HS-5 (cell line): ENCODE results near the gene MXRA8.
A peak's percentile ranks its signal among the peaks of the same experiment; 100 is the strongest.

Experiments used
- DNase-seq: peaks from one replicate; pipeline ENCODE4 v3.0.0-alpha.2; 2012; ENCODE audit warnings: low read depth

The MXRA8 gene

DNA sequence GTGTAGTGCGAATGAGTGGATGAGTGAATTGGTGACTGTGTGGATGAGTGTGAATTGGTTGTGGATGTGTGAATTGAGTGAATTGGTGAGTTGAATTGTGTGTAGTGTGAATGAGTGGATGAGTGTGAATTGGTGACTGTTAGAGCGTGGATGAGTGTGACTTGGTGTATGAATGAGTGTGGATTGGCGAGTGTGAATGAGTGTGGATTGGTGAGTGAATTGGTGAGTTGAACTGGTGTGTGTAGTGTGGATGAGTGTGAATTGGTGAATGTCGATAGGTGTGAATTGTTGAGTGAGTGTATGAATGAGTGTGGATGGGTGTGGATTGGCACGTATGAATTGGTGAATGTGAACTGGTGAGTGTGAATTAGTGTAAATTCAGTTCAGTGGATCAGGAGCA is 9.0 kb upstream of the MXRA8 start:
- DNase-seq = no peak

DNA sequence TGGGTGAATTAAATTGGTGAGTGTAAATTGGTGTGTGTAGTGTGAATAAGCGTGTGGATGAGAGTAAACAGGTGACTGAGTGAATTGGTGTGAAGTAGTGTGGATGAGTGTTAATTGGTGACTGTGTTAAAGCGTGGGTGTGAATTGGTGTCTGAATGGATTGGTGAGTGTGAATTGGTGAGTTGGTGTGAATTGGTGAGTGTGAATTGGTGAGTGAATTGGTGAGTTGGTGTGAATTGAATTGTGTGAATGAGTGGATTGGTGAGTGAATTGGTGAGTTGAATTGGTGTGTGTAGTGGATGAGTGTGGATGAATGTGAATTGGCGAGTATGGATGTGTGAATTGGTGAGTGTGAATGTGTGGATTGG is 8.3 kb upstream of the MXRA8 start:
- no peak for DNase-seq

- no peak for DNase-seq
These were observed 7.7 kb upstream of the MXRA8 start for GRCh38 chr1:1365875-1366698.

GRCh38 chr1:1364266-1364665 is 5.9 kb upstream of the MXRA8 start:
- no peak for DNase-seq

GRCh38 chr1:1361982-1362423 is 3.6 kb upstream of the MXRA8 start:
- no peak for DNase-seq

GRCh38 chr1:1361233-1361981 is 3.1 kb upstream of the MXRA8 start:
- DNase-seq = no peak

GRCh38 chr1:1360506-1361169 is 2.3 kb upstream of the MXRA8 start:
- peak; percentile 87 for DNase-seq

- no peak for DNase-seq
These were observed 1.5 kb upstream of the MXRA8 start for GRCh38 chr1:1359664-1360468.

DNA sequence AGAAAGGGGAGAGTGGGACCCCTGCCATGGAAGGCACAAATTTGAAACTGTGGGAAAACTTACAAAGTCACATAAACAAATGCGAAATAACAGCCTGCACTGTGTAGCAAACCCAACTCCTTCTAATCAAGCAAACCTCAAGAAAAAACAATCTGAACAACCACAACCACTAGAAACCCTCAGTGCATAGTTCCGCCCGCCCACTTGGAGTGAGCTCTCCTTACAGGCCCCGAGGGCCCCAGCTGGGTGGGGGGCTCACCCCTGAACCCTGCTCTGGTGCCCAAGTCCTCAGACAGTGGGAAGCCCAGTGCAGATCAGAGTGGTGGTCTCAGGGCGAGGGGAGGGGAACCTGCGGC is 931 bp upstream of the MXRA8 start:
- no peak for DNase-seq

GRCh38 chr1:1357871-1358432 is 403 bp downstream of the MXRA8 start:
- no peak for DNase-seq

GRCh38 chr1:1356796-1357401 is 1.5 kb downstream of the MXRA8 start:
- DNase-seq = no peak

GRCh38 chr1:1356166-1356795 is 2.1 kb downstream of the MXRA8 start:
- no peak for DNase-seq

- no peak for DNase-seq
These were observed 2.9 kb downstream of the MXRA8 start for GRCh38 chr1:1355416-1355815.

DNA sequence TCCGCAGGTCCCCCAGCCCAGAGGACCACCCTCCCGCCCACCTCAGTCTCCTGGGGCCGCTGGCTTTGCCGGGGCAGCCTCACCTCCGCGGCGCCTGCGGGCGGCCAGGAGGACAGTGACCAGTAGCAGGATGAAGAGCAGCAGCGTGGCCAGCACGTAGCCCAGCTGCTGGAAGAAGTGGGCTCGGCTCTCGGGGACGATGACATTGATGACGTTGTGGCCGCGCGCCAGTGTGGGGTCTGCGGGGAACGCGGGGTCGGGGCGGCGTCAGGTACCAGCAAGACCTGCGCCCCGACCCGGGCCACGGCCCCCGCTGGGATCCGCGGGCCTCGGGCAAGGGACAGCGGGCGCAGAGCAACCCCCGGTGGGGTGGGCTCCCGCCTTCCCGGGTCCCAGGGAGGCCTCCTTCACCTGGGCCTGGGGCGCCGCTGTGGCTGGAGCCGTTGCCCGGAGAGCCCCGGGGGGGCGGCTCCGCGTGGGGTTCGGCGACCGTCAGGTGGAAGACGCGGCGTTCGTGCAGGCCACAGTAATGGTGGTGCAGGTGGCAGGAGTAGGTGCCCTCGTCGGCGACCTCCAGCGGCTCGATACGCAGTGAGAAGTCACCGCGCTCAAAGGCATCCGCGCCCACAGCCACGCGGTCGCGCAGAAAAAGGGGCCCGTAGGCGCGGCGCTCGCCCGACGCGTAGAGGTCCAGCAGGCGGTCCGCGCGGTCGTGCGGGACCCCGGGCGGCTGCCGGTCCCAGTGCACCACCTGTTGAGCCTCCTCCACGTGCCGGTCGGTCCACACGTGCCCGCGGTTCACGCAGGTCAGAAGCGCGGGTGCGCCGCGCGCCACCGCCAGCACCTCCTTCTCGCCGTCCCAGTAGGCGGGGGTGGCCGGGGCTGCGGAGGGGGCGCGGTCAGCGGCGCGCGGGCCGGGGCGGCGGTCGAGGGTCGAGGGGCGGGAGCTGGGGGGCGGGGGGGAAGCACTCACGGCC is 3.8 kb downstream of the MXRA8 start:
- no peak for DNase-seq

DNA sequence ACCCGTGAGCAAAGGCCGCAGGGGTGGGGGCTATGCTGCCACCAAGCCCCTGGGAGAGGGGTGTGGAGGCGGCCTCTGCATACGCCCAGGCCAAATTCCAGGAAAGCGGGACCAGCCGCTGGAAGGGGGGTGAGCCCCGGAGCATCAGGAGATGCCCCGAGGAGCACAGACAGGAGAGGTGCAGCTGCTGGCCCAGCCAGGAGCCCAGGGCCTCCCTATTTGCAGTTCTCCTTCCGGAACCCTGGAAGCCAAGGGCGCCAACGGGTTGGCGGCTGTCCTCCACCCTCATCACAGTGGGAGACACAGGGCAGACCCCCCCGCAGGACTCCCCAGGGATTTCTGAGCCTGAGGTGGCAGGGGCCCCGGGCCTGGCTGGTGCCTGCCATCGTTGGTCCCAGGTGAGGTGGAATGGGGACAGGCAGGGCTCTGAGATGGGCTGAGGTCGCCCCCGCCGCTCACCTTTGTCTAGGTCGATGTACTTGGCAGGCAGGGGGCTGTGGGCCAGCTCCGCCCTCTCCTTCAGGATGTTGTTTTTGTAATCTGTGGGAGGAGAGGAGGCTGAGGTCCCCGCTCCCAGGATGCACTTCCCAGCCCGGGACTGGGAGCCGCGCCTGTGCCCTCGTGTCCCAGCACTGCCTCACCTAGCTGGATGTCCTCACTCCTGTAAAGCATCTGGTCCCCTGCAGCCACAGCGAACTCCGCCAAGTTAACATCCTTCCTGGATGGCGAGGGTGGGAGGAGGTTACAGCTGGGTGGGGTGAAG is 4.8 kb downstream of the MXRA8 start:
- no peak for DNase-seq

GRCh38 chr1:1352786-1353388 is 5.5 kb downstream of the MXRA8 start:
- no peak for DNase-seq

DNA sequence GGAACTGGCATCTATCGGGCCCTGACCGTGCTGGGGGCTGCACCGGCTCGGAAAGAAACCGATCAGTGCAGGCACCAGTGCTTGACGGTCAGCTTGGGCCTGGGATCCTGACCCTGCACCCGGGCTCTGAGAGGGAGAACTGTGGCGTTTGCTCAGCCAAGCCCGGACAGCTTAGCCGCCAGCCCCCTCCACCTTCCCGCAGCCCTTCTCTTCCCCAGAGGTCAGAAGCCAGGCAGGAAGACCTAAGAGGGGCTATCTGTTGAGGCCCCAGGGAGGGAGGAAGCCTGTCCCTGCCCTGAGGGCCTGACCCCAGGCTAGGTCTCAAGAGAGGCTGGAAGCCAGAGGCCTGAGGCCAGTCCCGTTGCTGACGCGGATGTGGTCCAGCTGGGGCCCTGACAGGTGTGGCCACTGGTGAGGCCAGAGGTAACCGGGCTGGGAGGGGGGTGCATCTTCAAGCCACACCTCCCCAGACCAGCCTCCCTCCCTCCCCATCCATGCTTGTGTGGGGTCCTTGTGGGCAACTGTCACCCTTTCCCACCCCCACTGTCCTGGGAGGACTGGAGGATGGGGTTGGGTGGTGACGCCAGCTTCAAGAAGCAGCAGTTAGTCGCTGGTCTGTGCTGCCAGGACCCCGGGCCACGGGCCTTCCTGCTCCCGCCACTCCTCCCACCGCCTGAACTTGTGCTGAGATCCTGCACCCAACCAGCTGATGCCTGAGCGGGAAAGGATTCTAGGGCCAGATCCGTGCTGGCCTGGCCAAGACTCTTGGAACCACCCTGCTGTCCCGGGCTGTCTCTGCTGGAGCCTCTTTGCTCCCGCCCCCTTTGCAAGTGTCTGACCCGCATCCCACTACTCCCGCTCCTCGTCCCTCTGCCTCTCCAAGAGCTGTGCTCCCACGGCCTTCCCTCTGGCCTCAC is 6.6 kb downstream of the MXRA8 start:
- DNase-seq = no peak
